NCI-H2227 treated with DMSO at 0.1 percent for 48 hours (cell line): ENCODE measurements around the gene TNK1.
"Not testable (repeated sequence)": the region's sequence is repeated elsewhere in the genome, so short reads cannot be mapped to it uniquely, and the experiment has no call there.

Experiments
- DNase-seq: peaks from one replicate; lab custom pipeline; 2025; lab: John Stamatoyannopoulos, UW

TNK1 gene

DNA sequence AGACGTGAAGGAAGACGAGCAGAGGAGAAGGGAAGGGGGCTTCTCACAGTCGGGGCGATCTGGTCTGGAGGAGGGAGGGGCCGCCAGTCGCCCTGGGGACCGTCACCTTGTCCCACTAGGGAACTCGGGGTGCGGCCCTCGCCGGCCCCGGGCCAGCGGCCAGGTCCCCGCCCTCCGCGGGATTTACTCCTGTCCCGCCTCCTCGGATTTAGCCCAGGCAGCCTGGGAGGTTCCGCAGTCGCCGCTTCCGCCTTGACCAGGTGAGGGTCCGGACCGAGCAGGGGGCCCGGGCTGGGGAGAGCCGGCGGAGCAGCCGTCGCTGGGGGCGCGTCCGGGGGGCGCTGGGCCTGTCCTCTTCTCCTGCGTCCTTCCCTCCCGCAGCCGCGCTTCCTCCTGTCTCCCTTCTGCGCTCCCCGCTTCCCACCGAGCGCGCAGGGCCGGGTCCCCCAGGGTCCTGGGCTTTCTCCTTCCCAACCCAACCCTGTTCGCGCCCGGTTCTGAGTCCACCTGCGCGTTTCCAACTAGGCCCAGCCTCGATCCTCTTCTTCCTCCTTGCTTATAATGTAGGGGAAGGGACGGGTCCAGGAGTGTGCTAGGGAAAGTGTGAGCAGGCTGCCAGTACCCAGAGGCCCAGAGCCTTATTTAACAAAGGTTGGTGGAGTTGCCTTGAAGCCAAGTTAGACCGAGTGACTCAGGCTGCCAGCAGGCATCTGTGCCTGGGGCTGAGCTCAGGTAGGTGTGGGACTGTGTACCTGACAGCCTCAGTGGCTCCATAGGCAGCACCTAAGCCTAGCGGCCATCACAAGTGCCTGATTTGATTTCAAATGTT is at the start of gene TNK1:
TSS of gene TNK1 (plus strand) at position 235 of the 829 bp plus-strand sequence. CDS start 1,838 bp downstream, outside the sequence.
- no peak for DNase-seq

DNA sequence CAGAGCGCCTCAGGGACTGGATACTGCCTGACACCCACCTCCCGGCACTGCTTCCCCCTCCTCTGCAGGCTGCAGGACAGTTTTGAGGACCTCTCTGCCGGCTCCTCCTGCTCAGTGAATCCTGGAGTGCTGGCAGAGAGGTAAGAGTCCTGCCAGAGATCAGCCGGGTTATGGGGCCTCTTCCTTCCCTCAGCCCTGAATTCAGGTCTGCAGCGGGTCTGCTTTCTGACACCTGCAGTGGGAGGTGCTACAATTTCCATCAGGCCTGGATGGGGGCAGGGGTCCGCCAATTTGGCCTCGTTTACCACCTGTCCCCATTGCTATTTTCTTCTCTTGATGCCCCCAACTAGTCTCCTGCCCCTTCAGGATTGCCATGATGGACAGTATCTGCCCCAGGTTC is 48.8 kb upstream of the TNK1 start:
- DNase-seq = no peak

DNA sequence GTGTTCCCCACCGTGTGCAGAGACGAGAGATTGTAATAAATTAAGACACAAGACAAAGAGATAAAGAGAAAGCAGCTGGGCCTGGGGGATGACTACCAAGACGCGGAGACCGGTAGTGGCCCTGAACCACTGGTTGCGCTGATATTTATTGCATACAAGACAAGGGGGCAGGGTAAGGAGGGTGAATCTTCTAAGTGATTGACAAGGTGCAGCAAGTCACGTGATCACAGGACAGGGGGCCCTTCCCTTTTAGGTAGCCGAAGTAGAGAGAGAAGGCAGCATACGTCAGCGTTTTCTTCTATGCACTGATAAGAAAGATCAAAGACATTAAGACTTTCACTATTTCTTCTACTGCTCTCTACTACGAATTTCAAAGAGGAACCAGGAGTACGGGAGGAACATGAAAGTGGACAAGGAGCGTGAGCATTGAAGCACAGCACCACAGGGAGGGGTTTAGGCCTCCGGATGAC is 48.3 kb upstream of the TNK1 start:
- not testable (repeated sequence) for DNase-seq

DNA sequence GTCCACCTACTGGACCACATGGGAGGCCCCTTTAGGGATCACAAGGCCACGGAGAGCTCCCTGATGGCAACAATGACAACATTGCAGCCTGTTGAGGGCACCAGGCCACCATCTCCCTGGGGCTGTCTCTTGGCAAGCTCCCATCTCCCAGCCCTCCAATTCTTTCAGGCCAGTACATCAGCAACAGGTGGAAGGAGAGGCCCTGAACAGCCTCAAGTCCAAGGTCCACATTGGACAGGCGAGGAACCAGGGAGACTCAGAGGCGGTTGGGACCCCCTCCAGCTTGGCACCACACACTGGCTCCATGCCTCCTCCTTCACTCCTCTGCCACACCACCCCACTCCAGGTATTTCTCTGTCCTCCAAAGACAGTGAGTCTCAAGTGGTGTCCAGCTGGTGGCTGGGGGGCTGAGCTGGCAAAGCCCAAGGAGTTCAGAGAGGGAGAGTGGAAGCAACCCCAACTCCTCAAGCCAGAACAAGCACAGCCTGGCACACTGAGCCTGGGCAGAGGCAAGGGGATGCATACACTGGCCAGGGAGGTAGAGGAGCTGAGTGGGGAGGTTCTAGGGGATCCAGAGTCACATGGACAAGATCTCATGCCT is 45.9 kb upstream of the TNK1 start:
- DNase-seq = no peak

DNA sequence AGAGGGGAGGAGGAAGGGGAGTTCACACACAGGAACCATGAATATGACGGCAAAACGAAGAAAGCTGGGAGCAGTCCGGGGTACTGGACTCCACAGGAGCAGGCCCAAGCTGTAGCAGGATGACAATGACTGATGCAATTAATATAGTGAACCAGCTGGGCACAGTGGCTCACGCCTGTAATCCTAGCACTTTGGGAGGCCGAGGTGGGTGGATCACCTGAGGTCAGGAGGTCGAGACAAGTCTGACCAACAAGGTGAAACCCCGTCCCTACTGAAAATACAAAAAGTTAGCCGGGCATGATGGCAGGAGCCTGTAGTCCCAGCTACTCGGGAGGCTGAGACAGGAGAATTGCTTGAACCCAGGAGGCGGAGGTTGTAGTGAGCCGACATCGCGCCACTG is 45.1 kb upstream of the TNK1 start:
- not testable (repeated sequence) for DNase-seq

DNA sequence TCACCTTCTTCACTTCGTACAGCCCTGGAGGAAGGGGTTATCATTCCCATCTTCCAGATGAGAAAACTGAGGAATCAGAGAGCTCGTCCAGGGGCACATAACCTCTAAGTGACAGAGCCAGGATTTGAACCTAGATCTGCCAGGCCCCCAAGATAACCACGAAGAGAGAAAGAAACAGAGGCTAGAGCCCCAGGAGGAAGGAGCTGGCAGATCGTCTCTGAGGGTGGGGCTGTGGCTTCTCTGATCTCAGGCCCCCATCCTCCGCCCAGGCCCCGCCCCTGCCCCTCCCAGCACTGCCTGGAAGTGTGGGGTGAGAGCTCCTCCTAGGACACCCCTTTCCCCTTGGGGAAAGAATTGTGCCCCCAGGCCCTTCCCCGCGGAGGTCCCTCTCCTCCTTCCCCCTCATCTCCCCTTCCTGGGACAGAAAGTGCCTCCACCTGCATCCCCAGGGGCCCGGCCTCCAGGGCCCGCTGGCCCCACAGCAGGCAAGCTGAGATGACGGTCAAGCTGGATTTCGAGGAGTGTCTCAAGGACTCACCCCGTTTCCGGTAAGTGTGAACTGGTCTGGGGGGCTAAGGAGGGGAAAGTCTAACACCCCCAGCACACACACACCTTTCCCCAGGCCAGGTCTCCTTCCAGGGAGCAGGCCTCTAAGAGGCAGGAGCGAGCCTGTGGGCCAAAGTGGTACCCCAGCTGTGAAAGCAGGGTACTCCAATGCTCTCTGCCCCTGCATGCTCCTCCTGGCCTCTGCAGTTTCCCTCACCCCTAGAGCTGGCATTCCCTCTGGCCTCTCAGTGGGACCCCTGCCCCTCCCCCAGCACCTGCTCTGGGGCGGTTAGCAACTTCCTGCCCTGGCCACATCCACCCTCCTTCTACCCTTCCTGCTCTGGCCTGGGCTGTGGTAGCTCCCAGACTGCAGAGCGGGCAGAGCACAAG is 44.4 kb upstream of the TNK1 start, which contains the start of gene ACAP1:
TSS of gene ACAP1 (plus strand) at position 290 of the 936 bp plus-strand sequence. CDS start at position 496, 206 bp downstream.
- no peak for DNase-seq

DNA sequence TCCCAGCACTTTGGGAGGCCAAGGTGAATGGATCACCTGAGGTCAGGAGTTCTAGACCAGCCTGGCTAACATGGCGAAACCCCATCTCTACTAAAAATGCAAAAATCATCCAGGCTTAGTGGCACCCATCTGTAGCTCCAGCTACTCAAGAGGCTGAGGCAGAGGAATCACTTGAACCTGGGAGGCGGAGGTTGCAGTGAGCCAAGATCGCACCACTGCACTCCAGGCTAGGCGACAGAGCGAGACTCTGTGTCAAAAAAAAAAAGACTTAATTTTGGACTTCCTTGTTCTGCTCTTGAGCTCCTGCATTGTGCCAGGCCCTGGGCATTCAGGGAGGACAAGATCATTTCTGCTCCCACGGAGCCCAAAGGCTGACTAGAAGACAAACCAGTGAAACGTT is 43.3 kb upstream of the TNK1 start:
- not testable (repeated sequence) for DNase-seq

DNA sequence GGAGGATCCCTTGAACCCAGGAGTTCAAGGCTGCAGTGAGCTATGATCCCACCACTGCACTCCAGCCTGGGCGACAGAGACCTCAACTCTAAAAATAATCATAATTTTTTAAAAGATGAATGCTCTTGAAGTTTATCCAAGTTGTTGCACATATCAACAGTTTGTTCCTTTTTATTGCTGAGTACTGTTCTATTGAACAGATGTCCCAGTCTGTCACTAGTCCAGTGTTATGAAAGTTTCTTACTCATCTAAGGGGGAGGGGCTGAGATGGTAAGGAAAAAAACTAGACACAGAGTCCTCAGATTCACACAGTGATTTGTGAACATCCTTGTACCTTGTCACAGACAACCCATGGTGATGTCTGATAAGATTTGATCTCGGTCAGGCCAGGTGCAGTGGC is 40.7 kb upstream of the TNK1 start:
- no peak for DNase-seq

DNA sequence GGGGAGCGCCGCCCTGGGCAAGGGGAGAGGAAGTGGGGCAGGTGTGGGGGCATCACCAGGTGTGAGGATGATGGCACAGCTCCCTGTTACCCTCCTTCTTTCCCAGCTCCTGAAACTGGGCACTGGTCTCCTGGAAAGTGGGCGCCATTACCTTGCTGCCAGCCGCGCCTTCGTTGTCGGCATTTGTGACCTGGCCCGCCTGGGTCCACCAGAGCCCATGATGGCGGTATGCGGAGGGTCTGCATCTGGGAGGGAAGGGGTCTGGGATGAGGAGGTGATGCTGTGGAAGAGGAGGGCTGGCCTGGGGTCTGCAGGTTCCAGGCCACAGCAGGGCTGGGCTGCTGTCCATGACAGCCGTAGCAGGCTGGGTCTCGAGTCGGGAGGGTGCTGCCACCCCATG is 39.0 kb upstream of the TNK1 start:
- no peak for DNase-seq

DNA sequence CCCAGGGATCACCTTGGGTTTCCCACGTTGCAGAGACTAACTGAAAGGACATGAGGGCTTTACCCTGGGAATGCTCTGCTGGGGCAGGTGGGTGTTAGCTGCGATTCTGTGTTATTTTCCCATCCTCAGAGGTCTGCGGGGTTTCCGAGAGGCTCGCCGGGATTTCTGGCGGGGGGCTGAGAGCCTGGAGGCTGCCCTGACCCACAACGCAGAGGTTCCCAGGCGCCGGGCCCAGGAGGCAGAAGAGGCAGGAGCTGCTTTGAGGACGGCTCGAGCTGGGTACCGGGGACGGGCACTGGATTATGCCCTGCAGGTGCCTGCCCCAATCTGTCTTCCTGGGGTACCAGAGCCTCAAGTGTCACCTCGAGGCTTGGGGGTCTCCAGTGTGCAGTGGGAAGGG is 37.6 kb upstream of the TNK1 start:
- DNase-seq = no peak

DNA sequence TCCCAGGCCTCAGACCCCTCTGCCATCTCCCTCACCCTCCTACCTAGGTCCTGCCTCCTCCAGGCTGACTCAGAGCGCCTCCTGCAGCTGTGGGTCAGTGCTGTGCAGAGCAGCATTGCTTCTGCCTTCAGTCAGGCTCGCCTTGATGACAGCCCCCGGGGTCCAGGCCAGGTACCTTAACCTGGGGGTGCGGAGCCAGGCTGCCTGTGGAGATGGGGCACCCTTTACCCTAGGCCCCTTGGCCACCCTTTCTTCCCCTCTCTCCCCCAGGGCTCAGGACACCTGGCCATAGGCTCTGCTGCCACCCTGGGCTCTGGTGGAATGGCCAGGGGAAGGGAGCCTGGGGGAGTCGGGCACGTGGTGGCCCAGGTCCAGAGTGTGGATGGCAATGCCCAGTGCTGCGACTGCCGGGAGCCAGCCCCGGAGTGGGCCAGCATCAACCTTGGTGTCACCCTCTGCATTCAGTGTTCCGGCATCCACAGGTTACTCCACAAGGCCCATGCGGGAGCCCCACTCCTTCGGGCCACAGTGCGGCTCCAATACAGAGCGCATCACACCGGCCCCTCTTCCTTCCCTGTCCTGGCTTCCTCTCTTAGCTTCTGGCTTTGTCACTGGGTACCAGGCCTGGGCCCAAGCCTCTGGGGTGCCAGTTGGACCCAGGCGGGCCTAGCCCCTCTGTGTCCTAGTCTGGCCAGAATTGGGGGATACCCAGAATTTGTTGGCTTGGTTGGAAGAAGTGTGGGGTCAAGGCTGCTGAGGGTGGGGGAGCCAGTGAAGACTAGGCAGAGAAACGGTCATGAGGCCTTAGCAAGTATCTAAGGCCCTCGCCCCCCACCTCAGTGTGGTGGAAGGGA is 33.9 kb upstream of the TNK1 start:
- no peak for DNase-seq

DNA sequence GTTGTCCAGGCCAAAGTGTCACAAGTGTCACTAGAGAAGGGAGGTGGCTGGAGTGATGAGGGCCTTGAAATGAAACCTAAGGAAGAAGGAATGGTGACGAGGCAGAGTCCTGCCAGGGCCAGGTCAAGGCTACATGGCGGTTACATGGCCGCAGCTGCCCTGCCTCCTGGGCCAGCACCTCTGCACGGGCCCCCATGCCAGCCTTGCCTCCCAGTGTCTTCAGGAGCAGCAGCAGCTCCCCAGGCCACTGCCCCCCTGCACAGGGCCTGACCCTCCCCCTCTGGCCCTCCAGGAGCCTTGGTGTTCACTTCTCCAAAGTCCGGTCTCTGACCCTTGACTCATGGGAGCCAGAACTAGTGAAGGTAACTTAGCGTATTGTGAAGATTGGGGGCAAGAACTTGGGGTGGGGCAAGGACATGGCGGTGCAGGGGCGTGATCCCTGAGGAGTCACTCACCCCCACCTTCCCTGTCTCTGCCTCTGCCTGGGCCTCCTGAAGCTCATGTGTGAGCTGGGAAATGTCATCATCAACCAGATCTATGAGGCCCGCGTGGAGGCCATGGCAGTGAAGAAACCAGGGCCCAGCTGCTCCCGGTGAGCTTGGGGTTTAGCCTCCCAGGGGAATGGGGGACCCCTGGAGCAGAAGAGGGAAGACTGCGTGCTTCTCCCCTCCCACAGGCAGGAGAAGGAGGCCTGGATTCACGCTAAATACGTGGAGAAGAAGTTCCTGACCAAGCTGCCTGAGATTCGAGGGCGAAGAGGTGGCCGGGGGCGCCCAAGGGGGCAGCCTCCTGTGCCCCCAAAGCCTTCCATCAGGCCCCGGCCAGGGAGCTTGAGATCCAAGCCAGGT is 33.0 kb upstream of the TNK1 start:
- DNase-seq = no peak

DNA sequence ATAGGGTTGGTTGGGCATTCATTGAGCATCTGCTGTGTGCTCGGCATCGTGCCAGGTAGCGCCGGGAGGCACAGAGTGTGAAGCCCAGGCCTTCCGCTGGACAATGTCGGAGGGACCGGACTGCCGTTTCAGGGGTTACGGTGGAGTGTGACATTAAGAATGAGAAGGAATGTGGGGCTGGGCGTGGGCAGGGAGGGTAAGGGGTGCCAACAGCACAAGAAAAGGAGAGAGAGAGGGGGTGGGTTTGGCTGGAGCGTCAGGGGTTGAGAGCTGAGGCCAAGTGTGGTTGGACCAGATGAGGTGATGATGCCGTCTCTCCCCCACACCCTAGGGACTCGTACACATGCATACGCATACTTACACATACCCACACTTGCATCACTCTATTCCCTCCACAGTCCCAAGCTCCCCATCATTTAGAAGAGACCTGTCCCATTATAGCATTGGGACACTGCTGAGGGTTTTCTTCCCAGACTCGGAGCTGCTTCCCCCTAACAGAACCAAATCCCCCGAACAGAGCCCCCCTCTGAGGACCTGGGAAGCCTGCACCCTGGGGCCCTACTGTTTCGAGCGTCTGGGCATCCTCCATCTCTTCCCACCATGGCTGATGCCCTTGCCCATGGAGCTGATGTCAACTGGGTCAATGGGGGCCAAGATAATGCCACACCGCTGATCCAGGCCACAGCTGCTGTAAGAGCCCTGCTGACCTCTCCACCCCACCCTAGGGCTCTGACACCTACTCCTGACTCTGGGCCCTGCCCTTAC is 32.2 kb upstream of the TNK1 start:
- DNase-seq = no peak

DNA sequence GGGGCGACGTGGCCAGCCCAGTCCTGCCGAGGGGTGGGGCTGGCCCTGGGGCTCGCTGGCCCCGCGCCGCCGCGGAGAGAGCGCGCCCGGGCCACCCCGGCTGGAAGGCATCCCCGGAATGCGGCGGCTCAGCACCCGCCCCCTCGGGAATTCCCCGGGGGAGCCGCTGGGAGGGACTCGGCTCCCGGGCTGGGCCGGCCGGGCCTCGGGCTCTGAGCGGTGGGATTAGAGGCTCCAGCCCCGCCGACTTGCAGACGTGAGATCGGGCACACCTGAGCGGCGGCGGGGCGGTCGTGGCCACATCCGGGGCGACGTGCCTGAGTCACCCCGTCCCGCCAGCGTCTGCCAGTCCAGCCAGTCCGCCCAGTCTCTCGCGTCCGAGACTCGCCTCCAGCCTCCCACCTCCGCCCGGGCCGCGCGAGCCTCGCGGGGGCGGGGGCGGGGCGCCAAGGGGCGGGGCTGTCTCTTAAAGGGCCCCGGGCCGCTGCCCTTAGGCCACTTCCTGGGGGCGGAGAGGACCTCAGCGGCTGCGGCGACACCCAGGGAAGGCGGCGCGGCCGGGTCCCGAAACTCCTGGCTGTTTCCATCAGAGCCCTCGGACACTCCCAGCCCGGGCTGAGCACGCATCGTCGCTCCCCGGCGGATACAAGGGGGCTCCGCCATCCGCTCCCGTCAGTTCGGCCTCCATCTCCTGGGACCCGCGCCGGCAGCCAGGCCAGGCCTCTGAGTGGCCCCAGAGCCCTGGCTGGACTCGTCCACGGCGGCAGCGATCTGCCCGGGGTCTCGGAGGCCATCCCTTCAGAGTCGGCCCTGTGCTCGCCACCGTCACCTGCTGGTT is 29.0 kb upstream of the TNK1 start, which contains the start of gene KCTD11:
TSS of gene KCTD11 (plus strand) at position 498 of the 838 bp plus-strand sequence.
- peak; percentile 17 for DNase-seq

DNA sequence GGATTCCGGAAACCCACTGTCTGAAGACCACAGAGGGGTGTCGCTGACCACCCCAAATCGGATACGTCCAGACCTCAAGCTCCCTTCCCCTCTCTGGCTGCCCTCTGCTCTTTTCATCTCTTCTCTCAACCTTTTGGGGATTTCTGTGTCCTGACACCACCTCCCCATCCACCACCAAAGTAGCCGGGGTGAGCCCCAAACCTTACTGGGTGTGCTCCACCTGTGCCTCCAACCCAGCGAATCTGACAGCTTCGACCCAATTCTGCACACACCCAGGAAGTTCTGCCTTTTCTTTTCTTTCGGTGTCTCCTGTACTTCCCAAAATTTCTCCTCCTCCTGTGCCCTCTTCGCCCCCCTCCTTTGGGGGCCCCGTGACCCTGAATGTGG is 28.4 kb upstream of the TNK1 start:
- no peak for DNase-seq

DNA sequence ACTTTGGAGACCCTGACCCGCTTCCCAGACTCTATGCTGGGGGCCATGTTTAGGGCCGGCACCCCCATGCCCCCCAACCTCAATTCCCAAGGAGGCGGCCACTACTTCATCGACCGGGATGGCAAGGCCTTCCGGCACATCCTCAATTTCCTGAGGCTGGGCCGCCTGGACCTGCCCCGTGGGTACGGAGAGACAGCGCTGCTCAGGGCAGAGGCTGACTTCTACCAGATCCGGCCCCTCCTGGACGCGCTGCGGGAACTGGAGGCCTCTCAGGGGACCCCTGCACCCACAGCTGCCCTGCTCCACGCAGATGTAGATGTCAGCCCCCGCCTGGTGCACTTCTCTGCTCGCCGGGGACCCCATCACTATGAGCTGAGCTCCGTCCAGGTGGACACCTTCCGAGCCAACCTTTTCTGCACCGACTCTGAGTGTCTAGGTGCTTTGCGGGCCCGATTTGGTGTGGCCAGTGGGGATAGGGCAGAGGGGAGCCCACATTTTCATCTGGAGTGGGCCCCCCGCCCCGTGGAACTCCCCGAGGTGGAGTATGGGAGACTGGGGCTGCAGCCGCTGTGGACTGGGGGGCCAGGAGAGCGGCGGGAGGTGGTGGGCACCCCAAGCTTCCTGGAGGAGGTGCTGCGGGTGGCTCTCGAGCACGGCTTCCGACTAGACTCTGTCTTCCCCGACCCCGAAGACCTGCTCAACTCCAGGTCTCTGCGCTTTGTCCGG is 27.8 kb upstream of the TNK1 start:
- DNase-seq = no peak

DNA sequence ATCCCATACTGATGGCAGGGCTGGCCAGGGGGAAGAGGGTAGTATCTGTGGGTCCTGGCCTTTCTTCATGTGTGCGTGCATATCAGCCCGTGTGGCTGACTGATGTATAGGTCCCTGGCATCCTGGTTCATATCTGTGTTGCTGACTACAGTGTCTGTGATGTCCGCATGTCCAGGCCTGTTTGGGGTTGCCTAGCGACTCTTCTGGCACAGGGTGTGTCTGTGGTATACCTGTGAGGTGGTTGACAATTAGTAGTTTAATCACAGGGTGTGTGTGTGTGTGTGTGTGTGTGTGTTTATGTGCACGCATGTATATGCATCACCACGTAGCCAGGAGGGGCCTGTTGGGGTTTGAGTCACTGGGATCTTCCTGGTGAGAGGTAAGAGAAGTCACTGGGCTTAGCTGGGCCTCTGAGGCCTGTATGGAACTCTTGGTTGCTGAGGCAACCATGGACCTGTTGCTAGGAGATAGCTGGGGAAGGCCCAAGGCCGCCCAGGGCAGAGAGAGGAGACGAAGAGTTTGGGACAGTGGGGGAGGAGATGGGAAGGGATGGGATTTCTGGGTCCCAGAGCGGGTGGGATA is 26.5 kb upstream of the TNK1 start:
- DNase-seq = no peak

DNA sequence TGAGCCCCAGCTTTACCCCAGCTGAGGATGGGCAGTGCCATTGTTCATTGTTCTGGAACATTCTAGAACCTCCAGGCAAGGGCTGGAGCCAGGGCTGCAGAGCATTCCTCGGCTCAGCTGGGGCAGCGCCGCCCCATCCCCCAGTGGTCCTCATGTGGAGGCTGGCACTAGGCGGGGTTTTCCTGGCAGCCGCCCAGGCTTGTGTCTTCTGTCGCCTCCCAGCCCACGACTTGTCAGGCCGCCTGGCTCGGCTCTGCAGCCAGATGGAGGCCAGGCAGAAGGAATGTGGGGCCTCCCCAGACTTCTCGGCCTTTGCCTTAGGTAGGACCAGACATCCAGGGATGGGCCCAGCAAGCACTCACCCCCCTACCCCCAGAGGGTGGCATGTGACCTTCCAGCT is 25.8 kb upstream of the TNK1 start, which contains the start of gene TMEM95:
TSS of gene TMEM95 (plus strand) at position 104 of the 400 bp plus-strand sequence. CDS start at position 153, 49 bp downstream.
- no peak for DNase-seq
